HG03196 (cell line): ENCODE results near the gene MAST2.
"Not testable (repeated sequence)": the region's sequence is repeated elsewhere in the genome, so short reads cannot be mapped to it uniquely, and the experiment has no call there.

ENCODE experiments used
- ATAC-seq: cut with Tn5 transposase; IDR thresholded peaks from one replicate; pipeline ENCODE4 v1.9.1; 2021; ENCODE audit not compliant: unreplicated experiment

MAST2 gene

GRCh38 chr1:45857101-45857700, 53.8 kb downstream of the MAST2 start:
- ATAC-seq: no peak

- ATAC-seq: not testable (repeated sequence)
Observed at GRCh38 chr1:45857755-45858492, 54.5 kb downstream of the MAST2 start.

GRCh38 chr1:45859221-45859620, 55.8 kb downstream of the MAST2 start:
- ATAC-seq: no peak

- no peak for ATAC-seq
Observed at GRCh38 chr1:45862008-45862407, 58.6 kb downstream of the MAST2 start.

GRCh38 chr1:45863218-45863617, 59.8 kb downstream of the MAST2 start:
- no peak for ATAC-seq

GRCh38 chr1:45864167-45865106, 61.0 kb downstream of the MAST2 start:
- no peak for ATAC-seq

GRCh38 chr1:45867697-45868348, 64.4 kb downstream of the MAST2 start:
- no peak for ATAC-seq

- no peak for ATAC-seq
Observed at GRCh38 chr1:45868861-45869260, 65.4 kb downstream of the MAST2 start.

- ATAC-seq: no peak
Observed at GRCh38 chr1:45870500-45870899, 67.1 kb downstream of the MAST2 start.

- not testable (repeated sequence) for ATAC-seq
Observed at GRCh38 chr1:45872173-45872801, 68.9 kb downstream of the MAST2 start.

GRCh38 chr1:45876000-45876617, 72.7 kb downstream of the MAST2 start:
- ATAC-seq: no peak

GRCh38 chr1:45877264-45877663, 73.9 kb downstream of the MAST2 start:
- ATAC-seq: no peak

- no peak for ATAC-seq
Observed at GRCh38 chr1:45879885-45880598, 76.6 kb downstream of the MAST2 start.

- ATAC-seq: no peak
Observed at GRCh38 chr1:45880930-45881329, 77.5 kb downstream of the MAST2 start.

- no peak for ATAC-seq
Observed at GRCh38 chr1:45883658-45884057, 80.2 kb downstream of the MAST2 start.

- ATAC-seq: no peak
Observed at GRCh38 chr1:45884700-45885099, 81.3 kb downstream of the MAST2 start.

GRCh38 chr1:45886229-45886628, 82.8 kb downstream of the MAST2 start:
- ATAC-seq: no peak

GRCh38 chr1:45887156-45887842, 83.9 kb downstream of the MAST2 start:
- ATAC-seq: no peak

GRCh38 chr1:45890078-45890477, 86.7 kb downstream of the MAST2 start:
- ATAC-seq: no peak
